ENCODE measurements around the gene DAB1. TPM values are rescaled to one million over a fixed set of nuclear protein-coding genes. Genes with fewer than 3 reads are reported as not detected.

DAB1 gene
- total RNA-seq, 1 donor from 2014 or later, result 35.9 TPM

DNA sequence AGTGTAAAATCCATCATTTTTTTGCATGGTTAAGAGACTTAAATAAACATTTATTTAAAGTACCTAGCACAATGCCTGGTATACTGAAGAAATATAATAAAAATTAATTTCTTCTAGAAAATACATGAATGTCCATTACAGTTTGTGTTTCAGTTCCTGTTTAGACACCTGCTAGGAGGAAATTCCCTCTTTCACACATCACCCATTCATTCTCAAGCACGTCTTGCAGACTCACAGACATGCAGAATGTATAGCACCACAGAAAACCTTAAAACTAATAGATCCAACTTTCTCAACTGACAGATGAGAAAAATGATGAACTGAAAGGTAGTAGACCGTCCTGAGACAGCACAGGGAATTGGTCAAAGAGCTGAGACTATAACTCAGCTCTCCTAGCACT lies 285.9 kb downstream of the DAB1 start:
- DNase-seq (ENCODE audit: low spot score in 2 of 2) (no peak), FAIRE-seq (no peak)

DNA sequence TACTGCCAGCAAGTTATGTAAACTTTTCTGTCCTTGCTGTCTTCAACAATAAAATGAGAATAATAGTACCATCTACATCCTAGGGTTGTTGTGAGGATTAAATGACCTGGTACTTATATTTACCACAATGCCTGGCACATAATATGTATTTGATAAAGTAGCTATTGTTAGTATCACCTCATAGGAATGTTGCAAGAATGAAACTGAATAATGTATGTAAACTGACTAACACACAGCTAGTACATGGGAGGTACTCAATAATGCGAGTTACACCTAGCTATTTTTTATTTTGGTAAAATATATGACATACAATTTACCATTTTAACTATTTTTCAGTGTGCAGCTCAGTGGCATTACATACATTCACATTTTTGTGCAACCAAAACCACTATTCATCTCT lies 289.1 kb downstream of the DAB1 start:
- DNase-seq (ENCODE audit: low spot score in 2 of 2) (no peak), FAIRE-seq (no peak)

DNA sequence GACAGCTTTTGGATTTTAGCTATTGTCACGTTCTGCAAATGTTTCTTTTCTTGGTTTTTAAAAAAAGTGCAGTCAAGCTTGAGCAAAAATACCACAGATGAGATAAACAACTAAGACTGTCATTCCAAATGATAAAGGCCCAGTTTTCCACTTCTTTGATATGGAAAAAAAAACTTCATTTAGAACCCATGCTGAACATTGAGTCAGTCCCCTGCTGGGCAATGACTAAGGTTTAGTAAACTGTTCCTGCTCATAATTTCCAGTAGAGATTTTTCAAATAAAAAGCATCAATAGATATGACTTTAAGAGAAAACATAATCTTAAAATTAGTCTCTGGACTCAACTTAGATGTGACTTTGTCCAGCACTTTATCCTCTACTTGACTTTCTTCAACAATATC lies 290.2 kb downstream of the DAB1 start:
- FAIRE-seq (no peak), DNase-seq (ENCODE audit: low spot score in 2 of 2) (no peak)

DNA sequence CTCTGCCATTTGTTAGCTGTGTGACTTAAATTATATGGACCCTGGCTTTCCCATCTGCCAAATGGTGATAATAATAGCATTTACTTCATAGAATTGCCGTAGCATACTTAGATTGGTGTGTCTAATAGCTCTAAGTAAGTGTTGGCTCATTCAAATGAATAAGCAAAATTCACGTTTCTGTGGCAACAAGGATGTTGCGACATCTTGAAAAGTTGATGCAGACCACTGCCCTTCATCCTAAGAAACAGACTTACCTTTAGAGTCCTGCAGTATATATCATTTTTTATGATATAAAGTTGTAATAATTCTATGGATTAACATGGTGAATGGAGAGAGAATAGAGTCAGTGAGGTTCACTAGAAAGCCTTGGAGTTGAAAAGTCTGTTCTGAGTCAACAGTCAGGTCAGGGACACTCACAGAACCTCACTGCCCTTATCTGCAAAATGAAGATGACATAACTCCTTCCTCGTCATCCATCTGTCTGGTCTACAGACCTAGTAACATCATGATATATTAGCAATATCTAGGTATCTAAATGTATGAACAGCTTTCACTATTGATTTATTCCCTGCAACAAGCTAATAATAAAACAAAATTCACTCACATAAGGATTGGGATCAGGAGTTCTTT lies 290.8 kb downstream of the DAB1 start:
- DNase-seq (ENCODE audit: low spot score in 2 of 2), result no peak
- no peak for FAIRE-seq

DNA sequence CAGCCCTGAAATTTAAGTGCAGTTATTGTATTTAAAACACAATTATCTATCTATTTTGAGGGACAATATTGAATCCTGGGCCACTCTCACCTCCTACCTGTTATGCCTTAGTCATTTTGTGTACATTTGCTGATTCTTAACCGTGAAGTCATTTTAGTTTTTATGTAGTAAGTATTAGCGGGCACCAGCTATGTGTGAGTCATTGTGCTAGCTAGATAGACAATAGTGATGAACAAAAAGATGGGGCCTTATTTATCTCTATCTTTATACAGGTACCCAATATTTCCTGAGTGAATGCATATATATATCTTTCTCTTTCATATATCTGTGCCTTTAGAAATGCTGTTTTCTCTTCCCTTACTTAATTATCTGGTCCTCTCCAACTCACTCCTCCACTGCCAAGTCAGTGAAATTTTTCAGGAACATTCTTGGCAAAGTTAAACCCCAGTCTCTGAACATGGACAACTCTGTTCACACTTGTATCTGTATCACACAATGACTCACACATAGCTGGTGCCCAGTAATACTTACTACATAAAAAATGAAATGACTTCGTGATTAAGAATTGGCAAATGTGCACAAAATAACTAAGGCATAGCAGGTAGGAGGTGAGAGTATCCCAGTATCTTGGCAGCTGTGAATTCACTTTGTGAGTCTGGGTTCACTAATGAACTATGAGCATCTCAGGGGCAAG lies 292.0 kb downstream of the DAB1 start:
- no peak for FAIRE-seq
- DNase-seq (ENCODE audit: low spot score in 2 of 2), result no peak

DNA sequence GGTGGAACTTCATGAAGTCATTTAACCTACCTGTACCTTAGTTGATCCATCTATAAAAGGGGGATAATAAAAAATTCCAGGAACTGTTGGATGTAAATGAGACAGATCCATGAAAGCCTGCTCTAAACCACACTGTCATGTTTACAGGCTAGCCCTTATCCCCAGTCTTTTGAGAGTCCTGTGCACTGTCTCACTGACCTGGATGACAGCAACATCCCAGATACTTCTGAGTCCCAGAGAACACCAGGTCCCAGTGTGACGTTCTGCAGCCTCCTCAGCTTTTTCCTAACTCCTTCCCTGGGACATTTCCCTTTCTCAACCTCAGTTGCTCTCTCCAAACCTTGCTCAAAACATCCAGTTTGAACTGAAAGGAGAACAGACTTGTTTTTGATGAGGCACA lies 292.6 kb downstream of the DAB1 start:
- no peak for FAIRE-seq

DNA sequence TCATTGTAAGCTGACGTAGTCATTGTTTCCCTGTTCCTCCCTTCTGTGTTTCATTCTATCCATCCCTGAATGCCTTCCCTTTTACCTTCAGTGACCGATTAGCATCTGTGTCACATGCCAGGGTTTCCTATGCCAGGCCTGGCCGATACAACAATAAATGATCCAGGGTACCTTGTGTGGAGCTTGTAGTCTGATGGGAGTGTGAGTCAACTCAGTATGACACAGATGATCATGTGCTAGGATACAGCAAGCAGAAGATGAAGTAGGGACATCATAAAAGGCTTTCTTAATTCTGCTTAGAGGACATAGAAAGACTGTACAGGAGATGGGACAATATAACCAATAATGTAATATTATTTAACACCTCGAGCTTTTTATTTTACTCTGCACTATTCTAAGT lies 294.0 kb downstream of the DAB1 start:
- DNase-seq (ENCODE audit: low spot score in 2 of 2) (no peak), FAIRE-seq (no peak)

More for the DNA sequence above, 292.6 kb downstream of the DAB1 start:
- DNase-seq (ENCODE audit: low spot score in 2 of 2), result no peak

DNA sequence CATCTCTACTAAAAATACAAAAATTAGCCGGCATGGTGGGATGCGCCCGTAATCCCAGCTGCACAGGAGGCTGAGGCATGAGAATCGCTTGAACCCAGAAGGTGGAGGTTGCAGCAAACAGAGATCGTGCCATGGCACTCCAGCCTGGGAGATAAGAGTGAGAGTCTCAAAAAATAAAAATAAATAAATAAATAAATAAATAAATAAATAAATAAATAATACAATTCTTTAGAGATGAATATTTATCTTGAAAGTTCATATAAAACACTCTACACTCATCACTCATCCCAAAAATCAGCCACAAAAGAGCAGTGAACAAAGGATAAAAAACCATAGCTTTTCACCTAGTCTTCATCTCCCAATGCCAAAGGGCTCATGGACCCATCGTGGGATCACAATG lies 295.9 kb downstream of the DAB1 start:
- DNase-seq (ENCODE audit: low spot score in 2 of 2) (no peak), FAIRE-seq (no peak)

DNA sequence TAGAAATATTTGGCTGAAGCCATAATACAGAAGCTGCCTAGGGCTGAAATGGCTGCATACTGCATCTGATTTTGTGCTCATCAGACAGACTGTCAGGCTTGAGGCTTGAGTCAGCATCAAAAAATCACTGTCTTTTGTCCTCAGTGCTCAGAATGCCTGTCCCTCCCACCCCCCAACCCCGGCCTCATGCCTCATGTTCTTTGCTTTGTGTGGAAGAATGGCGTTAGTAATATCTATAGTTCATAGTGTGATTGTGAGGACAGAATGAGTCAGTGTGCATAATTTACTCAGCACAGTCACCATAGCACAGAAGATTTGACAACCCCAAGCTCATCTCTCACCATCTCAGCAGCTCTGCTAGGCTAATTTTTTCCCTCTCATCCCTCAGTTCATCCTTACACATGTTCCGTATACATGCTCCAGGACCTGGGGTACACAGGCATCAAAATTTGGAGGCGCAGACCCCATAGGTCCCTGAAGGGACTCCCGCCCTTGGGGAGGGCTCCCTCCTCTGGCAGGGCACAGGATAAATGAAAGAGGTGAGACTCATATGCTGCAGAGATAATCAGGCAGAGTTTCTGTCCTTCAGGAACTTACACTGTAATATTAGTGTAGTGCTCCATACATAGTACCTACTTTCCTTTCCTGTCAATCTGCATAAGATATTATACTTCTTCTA lies 299.0 kb downstream of the DAB1 start:
- FAIRE-seq (no peak), DNase-seq (ENCODE audit: low spot score in 2 of 2) (no peak)

DNA sequence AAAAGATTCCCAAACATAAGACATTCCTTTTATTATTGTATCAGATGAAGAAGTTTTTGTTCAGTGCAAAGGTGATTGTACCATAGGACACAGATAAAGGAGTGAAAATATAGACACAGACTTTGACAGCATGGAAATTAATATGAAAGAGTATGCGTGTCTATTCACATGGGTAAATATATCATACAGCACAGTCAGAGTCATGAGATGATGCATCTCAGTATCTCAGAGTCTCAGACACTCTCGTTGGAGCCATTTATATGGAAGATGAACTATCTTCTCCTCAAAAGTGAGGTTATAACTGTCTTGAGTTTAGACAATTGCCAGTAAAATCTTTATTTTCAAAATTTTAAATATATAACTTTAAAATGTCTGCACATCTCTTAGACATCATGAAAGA lies 299.7 kb downstream of the DAB1 start:
- FAIRE-seq, result no peak
- DNase-seq (ENCODE audit: low spot score in 2 of 2), result no peak

DNA sequence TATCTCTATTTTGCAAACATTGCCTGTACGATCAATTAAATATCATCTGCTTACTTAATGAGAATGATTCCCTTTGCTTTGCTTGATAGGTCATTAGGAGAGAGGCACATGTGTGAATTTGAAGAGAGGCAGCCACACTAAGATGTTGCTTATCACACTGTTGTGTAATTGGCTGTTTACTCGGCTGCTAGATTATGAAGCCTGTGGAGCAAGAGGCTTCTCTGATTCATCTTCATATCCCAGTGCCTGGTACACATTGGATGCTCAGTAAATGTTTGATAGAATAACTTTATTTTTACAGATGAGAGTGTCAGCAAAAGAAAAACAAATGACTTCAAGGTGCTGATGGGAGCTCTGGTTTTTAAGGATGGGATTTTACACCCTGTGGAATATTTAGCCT lies 301.8 kb downstream of the DAB1 start:
- no peak for FAIRE-seq
- DNase-seq (ENCODE audit: low spot score in 2 of 2), result no peak

DNA sequence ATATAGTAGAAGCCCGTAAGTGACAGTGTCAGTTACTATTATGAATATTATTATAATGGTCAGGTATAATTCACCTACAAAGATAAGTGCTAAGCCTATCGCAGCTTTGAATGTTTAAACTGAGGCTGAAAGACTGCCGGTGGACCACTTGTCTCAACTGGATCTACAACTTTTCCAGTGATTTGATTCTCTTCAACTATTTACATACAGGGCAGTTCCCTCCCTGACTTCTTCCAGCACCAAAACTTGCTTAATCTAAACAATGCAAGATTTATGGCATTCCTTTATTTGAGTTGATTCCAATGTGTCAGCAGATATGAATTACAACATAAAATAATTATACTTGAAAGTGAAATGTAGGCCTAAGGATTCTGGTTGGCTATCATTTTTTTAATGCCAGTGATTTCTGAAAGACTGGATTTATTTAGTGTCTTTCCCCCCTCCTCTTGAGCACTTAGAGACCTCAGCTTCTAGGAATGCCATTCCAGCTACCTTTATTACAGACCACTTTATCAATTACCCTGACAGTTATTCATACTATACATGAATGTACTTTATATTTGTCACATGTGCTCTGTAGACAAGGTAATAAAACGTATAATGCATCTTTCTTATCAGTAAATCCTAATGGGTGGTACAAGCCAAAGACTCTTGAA lies 304.8 kb downstream of the DAB1 start:
- FAIRE-seq (no peak), DNase-seq (ENCODE audit: low spot score in 2 of 2) (no peak)

DNA sequence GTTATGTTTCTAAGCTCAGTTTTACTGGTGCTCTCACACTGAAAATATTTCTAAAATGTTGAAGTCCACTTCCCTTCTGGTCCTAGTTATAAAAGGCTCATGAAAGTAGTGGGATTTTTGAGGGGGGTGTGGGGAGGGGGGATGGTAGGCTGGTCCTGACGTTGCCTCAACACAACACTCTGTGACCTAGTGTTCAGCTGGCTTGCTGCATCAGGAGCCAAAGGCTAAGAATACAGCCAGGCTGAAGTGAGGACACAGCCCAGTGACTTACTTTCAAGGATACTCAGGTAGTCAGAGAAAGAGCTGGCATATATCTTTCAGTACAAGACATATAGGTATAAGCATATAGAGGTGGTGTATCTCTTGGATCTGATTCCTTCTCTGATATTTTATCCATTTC lies 306.1 kb downstream of the DAB1 start:
- no peak for DNase-seq (ENCODE audit: low spot score in 2 of 2)
- no peak for FAIRE-seq

DNA sequence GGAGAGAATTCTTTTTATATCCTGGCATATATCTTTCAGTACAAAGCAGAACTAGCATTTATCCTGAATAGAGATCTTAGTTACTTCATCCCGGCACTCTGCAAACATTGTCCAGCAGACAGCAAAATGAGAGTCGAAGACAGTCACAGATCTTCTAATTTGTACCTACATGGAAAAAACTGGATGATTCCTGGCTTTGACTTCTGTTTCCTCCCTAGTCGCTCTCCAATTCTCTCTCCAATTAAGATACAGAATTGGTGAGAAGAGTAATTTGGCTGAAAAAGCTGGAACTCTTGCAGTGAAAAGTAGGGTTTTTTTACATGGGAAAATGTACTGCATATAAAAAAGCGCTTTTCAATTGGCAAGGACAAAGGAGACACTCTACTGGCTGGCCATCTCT lies 307.0 kb downstream of the DAB1 start:
- FAIRE-seq, result no peak
- DNase-seq (ENCODE audit: low spot score in 2 of 2), result no peak

DNA sequence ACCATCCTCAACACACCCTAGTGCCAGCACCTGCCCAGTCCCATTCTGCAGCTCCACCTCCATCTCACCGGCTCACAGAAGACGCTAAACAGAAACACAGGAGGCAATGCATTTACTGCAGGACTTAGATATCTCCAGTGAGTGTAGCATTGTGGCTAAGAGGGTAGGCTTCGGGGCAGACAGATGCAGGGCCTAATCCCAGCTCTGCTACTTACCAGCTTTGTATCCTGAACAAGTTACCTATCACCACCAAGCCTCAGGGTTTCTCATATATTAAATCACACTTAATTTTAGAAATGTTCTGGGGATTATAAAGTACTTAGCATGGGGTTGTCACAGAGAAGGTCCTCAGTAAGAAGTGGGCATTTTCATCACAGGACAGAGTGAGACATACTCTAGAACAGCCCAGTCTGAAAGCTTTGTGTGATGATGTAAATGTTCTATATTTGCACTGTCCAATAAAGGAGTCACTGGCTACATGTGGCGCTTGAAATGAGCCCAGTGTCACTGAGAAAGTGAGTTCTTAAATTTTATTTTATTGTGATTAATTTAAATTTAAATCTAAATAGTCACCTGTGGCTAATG lies 308.7 kb downstream of the DAB1 start:
- DNase-seq (ENCODE audit: low spot score in 2 of 2), result no peak
- no peak for FAIRE-seq

DNA sequence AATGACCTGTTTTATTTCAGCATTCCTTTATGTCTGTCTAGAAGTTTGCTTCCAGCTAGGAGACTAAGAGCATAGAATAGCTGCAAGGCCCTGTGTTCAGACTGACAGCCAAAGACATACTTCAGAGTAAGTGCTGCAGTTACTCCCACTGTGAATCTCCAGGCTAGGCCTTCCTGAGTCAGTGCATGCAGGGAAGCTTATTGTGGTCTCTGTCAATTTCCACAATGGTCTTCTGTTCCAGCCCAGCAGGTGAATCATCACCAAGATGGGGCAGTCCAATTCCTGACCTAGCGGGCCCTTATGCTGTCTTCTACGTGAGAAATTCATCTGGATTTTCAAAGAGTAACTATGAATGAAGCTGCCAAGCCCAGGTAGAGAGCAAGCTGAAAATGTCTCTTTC lies 311.7 kb downstream of the DAB1 start:
- no peak for FAIRE-seq
- DNase-seq (ENCODE audit: low spot score in 2 of 2), result no peak

DNA sequence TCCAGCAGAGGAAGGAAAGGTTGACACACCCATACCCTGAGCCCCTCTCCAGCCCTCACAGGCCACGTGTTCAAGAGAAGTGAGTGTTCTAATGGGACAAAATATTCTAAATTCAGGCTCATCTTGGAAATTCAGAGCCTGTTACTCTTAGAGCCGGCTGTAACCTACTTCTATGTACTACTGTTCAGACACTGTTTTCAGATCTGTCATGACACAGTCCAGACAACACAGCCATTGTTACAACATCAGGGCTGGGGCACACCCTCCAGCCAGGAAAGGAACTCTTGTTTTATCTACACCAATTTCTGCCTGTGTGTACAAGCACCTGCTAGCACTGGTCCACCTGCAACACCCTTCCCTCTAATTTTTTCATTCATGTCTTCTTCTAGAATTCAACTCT lies 312.7 kb downstream of the DAB1 start:
- FAIRE-seq (no peak), DNase-seq (ENCODE audit: low spot score in 2 of 2) (no peak)

DNA sequence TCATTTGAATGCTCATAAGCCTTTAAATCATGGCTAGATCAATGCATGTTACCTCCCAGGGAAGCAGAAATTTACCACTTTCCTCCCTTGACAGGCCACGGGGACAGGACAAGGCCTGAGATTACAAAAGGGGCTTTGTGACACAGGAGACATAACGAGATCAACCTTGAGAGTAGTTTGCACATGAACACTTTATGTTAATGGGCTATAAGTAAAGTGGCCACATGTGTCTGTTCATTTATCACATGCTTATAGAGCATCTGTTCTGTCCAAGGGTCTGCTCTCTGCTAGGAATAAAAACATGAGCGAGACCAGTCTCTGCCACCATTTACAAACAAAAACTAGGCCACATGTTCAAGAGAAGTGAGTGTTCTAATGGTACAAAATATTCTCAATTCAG lies 314.0 kb downstream of the DAB1 start:
- DNase-seq (ENCODE audit: low spot score in 2 of 2) (no peak), FAIRE-seq (no peak)

DNA sequence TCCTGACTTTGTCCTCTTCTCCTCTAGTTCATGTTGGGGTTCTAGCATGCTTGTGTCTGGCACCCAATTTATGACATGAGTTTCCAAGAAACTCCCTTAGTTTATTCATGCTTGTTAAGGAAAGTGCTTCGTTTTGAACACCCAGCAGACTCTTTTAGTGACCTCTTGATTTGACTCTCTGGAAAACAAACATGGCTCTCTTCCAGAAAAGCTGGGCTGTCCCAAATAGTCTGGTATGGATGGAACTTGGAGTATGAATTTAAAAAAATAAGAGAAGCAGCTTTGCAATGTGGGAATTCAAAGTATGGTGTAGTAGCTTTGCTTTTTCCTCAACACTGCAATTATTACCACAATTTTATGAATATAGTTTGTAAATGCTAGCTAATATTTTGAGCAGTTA lies 314.6 kb downstream of the DAB1 start:
- FAIRE-seq, result no peak
- DNase-seq (ENCODE audit: low spot score in 2 of 2), result no peak

DNA sequence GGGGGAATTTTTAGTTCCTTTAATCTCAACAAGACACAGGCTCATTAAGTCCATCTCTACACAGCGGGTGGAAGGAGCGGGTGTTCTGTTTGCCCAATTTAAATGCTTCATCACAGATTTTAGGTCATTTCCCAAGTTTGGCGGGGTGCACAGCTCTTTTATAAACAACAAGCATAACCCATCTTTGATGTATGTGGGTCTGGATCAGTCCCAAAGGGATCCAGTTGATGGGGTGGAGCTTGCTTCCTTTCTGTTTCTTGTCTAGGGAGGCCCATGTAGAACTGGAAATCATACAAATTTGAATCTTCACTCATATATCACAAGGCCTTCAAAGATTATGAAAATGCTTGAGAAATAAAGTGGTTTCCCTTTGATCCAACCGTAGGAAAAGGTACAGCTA lies 317.6 kb downstream of the DAB1 start:
- no peak for FAIRE-seq

More for the DNA sequence above, 317.6 kb downstream of the DAB1 start:
- no peak for DNase-seq (ENCODE audit: low spot score in 2 of 2)
